ENCODE measurements around the gene DNTT.

DNA sequence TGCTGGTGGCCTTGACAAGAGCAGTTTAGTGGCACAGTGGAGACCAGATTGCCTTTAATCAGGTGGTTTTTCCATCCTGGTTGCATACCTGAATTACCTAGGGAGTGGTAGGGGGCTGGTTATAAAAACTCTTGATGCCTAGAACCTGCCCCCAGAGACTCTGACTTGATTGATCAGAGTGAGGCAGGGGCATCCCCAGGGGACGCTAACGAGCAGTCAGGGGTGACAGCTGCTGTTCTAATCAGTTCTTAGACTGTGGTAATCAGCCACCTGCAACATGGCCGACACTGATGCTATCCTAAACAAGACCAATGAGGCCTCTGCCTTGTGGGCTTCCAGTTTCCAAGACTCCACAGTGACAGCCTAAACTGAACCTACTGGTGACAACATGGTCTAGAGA, 56.5 kb downstream of the DNTT start:
- no peak for TF ChIP-seq POLR2A (IDR thresholded peaks at IDR 0.05)
- TF ChIP-seq, protein P1, sequence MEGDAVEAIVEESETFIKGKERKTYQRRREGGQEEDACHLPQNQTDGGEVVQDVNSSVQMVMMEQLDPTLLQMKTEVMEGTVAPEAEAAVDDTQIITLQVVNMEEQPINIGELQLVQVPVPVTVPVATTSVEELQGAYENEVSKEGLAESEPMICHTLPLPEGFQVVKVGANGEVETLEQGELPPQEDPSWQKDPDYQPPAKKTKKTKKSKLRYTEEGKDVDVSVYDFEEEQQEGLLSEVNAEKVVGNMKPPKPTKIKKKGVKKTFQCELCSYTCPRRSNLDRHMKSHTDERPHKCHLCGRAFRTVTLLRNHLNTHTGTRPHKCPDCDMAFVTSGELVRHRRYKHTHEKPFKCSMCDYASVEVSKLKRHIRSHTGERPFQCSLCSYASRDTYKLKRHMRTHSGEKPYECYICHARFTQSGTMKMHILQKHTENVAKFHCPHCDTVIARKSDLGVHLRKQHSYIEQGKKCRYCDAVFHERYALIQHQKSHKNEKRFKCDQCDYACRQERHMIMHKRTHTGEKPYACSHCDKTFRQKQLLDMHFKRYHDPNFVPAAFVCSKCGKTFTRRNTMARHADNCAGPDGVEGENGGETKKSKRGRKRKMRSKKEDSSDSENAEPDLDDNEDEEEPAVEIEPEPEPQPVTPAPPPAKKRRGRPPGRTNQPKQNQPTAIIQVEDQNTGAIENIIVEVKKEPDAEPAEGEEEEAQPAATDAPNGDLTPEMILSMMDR (IDR thresholded peaks at IDR 0.05), result no peak

All from right lobe of liver (tissue), 4 donors.